Gastroesophageal sphincter (tissue), 4 donors: Measurements from ENCODE around the gene DSCAML1. TPM values are rescaled to one million over a fixed set of nuclear protein-coding genes. Genes with fewer than 3 reads are reported as not detected.

Experiments used
- ATAC-seq: fragments of 150-250 bp; one replicate; pipeline ENCODE4 v1.9.1; 2016; ENCODE audit warnings: mild to moderate bottlenecking, moderate library complexity
- H3K27ac ChIP-seq, 4 donors: fragments of 200-600 bp; sonication (generic) in 3 of 4; 1 replicate in 3 of 4; 2 replicates in 1 of 4; pipeline ENCODE4 v1.5.1; 2016 to 2019
- H3K27me3 ChIP-seq: fragments of 200-600 bp; sonication (generic); one replicate; pipeline ENCODE4 v1.5.1; 2019
- H3K36me3 ChIP-seq, 2 donors: fragments of 200-600 bp; sonication (generic); one replicate each; pipeline ENCODE4 v1.5.1; 2019; ENCODE audit warnings: control low read depth in 1 of 2
- H3K4me1 ChIP-seq, 3 donors: fragments of 200-600 bp; sonication (generic); 1 replicate in 2 of 3; 2 replicates in 1 of 3; pipeline ENCODE4 v1.5.1; 2016 to 2019; ENCODE audit warnings: control low read depth in 2 of 3
- H3K4me3 ChIP-seq, 2 donors: fragments of 200-600 bp; sonication (generic); one replicate each; pipeline ENCODE4 v1.5.1; 2019; ENCODE audit warnings: mild to moderate bottlenecking in 1 of 2, moderate library complexity in 1 of 2
- H3K9me3 ChIP-seq, 3 donors: fragments of 200-600 bp; sonication (generic); one replicate each; pipeline ENCODE4 v1.5.1; 2017 to 2019; ENCODE audit warnings: control low read depth in 2 of 3
- EP300 ChIP-seq: sonication (generic); formaldehyde crosslinking; IDR thresholded peaks from one replicate; pipeline ENCODE4 v1.6.1; 2017; ENCODE audit warnings: antibody characterized with exemption, mild to moderate bottlenecking
- POLR2A ChIP-seq, 2 donors: fragments of 450-650 bp; IDR thresholded peaks; one replicate each; pipeline ENCODE4 v1.6.1; 2017; ENCODE audit warnings: antibody characterized with exemption in 2 of 2, mild to moderate bottlenecking in 2 of 2, moderate library complexity in 1 of 2
- POLR2AphosphoS5 ChIP-seq: sonication (generic); formaldehyde crosslinking; IDR thresholded peaks from one replicate; pipeline ENCODE4 v1.6.1; 2017; ENCODE audit warnings: antibody characterized with exemption
- WGBS, 2 donors: methylation state at CpG; one replicate each; pipeline ENCODE4 v1.1.5; 2018; ENCODE audit warnings: low coverage in 1 of 2; 5-methylcytosine and 5-hydroxymethylcytosine counted together
- total RNA-seq, 4 donors: library from RNA; depleted of rRNA; stranded (reverse); fragments of >200 nt; gene quantifications; one replicate each; pipeline ENCODE4 v1.1.0, GENCODE V29; 2016
- TF ChIP-seq, protein P1 (sequence below), 4 experiments: fragments of 200-600 bp in 2 of 4; fragments of 450-650 bp in 2 of 4; sonication (generic) in 1 of 4; IDR thresholded peaks; one replicate each; pipeline ENCODE4 v1.5.1; 2017 to 2019; ENCODE audit warnings: antibody characterized with exemption in 4 of 4, mild to moderate bottlenecking in 2 of 4, moderate library complexity in 2 of 4

Gene DSCAML1
- total RNA-seq, 4 donors from 2014 or later = 0.35 to 2.5 (median 0.73) TPM

DNA sequence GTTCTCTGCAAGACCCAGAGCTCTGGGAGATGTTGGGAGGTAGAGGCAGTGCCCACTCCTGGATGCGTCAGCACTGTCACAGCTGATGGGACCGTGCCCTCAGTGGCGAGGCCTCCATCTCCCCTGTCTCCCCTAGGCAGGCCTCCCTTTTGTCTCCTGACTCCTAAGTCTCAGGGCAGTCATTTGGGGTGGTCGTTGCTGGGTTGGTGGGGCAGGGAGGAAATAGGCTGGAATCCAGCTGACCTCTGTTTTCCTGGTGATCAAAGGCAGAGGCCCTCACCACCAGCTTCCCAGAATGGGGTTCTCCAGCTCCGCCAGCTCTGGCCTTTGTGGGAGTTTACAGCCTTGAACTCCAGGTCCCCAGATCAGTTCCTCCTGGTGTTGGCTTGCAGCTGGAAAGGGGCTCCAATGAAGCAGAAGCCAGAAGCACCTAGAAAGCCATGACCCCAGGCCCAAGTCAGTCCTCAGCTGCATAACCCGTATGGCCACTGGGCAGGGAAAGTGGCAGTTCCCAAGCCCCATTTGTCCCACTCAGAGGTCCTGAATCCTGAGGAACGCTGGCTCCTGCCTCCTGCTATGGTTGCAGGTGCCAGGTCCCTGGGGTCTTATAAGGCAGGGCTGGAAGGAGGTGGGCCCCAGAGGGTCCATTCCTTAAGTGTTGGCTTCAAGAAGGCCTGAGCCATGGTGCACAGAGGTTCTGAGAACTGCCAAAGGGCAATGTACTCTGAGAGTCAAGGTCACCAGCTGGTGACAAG is 34.8 kb upstream of the DSCAML1 start:
- Histone ChIP-seq H3K4me1 (peaks cover 0 to 44% (median 8%) of the 10 kb centered on the region in 3 donors), H3K4me3 (no peak overlapping the region), H3K27ac (no peak overlapping the region), H3K9me3 (no peaks in the 10 kb centered on the region), H3K27me3 (peaks cover 54% of the 10 kb centered on the region), H3K36me3 (peaks cover 0 to 14% of the 10 kb centered on the region in 2 donors)
- WGBS, 2 donors = 40% methylated on average over 1 of the region's 7 CpGs; no CpG with 5 or more reads in 1 of the 2 donors
- TF ChIP-seq, protein P1, sequence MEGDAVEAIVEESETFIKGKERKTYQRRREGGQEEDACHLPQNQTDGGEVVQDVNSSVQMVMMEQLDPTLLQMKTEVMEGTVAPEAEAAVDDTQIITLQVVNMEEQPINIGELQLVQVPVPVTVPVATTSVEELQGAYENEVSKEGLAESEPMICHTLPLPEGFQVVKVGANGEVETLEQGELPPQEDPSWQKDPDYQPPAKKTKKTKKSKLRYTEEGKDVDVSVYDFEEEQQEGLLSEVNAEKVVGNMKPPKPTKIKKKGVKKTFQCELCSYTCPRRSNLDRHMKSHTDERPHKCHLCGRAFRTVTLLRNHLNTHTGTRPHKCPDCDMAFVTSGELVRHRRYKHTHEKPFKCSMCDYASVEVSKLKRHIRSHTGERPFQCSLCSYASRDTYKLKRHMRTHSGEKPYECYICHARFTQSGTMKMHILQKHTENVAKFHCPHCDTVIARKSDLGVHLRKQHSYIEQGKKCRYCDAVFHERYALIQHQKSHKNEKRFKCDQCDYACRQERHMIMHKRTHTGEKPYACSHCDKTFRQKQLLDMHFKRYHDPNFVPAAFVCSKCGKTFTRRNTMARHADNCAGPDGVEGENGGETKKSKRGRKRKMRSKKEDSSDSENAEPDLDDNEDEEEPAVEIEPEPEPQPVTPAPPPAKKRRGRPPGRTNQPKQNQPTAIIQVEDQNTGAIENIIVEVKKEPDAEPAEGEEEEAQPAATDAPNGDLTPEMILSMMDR (IDR thresholded peaks at IDR 0.05) = no peak
- TF ChIP-seq POLR2A (IDR thresholded peaks at IDR 0.05) = no peak
- ATAC-seq = no peak

DNA sequence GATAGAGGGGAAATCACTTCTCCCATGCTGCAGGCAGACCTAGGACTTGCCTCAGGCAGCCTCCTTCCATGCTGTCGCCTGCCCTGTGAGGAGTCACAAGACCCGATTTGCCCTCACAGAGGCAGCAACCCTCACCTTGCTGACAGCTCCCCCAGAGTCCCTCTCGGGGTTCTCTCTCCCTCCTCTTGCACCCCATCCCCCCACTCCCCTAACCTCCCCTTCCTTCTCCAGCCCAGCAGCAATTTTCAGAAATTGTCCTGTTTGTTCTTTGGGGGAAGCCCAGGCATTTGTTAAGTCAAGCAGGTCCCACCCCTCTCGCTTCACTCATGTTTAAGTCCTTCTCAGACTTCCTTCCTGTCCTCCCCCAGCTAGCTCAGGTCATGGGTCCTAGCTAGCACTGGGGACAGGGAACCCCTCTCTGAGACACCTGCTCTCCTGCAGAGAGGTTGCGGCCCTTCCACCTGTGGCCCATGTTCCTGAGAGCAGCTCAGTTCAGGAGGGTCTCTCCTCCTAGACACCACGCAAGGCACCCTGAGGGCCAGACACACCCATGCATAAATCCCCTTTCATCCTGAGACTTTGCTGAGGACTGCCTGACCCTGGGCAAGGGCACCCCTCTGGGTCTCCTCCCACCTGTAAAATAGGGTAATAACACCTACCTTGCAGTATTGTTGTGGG is 33.8 kb upstream of the DSCAML1 start:
- ATAC-seq = no peak
- TF ChIP-seq POLR2AphosphoS5 (no peak), EP300 (no peak), POLR2A (IDR thresholded peaks at IDR 0.05) (no peak)
- TF ChIP-seq, protein P1 (IDR thresholded peaks at IDR 0.05) = no peak

DNA sequence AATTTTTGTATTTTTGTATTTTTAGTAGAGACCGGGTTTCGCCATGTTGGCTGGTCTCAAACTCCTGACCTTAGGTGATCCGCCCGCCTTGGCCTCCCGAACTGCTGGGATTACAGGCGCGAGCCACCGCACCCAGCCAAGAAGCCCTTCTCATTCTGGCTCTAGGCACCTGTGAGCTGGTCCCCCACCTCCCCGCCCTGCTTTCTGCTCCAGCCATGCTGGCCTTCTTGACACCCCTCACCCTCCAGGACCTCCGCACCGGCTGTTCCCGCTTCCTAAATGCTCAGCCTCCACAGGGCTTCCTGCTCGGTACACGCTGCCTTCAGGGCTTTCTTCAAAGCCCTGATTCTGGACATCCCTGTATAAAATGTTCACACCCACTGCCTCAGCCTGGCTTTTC is 33.1 kb upstream of the DSCAML1 start:
- no peaks in the 10 kb centered on the region for H3K9me3 ChIP-seq
- 57 to 82% methylated on average over 6 to 7 of the region's 14 CpGs for WGBS, 2 donors
- peaks cover 0 to 54% (median 8%) of the 10 kb centered on the region in 3 donors for H3K4me1 ChIP-seq
- peaks cover 68% of the 10 kb centered on the region for H3K27me3 ChIP-seq
- TF ChIP-seq POLR2A (IDR thresholded peaks at IDR 0.05) = no peak
- TF ChIP-seq, protein P1 (IDR thresholded peaks at IDR 0.05) = no peak
- TF ChIP-seq POLR2AphosphoS5 = no peak
- TF ChIP-seq EP300 = no peak
- peak overlapping the region in 1 of 4 donors; percentile 72 for H3K27ac ChIP-seq
- H3K36me3 ChIP-seq = peaks cover 0 to 2% of the 10 kb centered on the region in 2 donors
- ATAC-seq = no peak
- H3K4me3 ChIP-seq = no peak overlapping the region

More for the DNA sequence above, 33.8 kb upstream of the DSCAML1 start:
- Histone ChIP-seq H3K4me1 (peaks cover 0 to 47% (median 8%) of the 10 kb centered on the region in 3 donors), H3K36me3 (peaks cover 0 to 8% of the 10 kb centered on the region in 2 donors), H3K27me3 (peaks cover 60% of the 10 kb centered on the region), H3K9me3 (no peaks in the 10 kb centered on the region), H3K27ac (no peak overlapping the region), H3K4me3 (no peak overlapping the region)
- WGBS, 2 donors = 40% methylated on average over 4 of the region's 6 CpGs; no CpG with 5 or more reads in 1 of the 2 donors

DNA sequence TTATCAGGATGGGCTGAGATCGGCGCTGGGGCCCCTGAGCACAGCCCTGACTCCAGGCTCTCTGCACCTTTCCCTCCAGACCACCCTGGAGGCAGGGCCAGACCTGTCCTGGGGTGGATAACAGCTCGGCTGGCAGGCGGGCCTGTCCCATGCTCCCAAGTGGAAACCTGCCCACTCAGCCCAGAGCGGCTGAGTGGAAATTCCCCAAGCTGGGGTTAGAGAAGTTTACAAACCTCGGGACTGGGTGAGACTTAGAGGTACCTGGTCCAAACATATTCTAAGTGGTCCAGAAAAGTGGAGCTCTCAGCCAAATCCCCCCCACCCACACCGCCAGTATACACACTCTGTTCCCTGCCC is 32.3 kb upstream of the DSCAML1 start:
- no peak for ATAC-seq
- Histone ChIP-seq H3K4me3 (no peak overlapping the region), H3K27me3 (peaks cover 69% of the 10 kb centered on the region), H3K4me1 (peaks cover 0 to 61% (median 11%) of the 10 kb centered on the region in 3 donors), H3K36me3 (no peaks in the 10 kb centered on the region), H3K9me3 (no peaks in the 10 kb centered on the region), H3K27ac (peak overlapping the region in 3 of 4 donors; percentile 63 to 72 (median 64))
- TF ChIP-seq, protein P1 (IDR thresholded peaks at IDR 0.05) = no peak
- TF ChIP-seq POLR2A (IDR thresholded peaks at IDR 0.05) (no peak), POLR2AphosphoS5 (no peak), EP300 (no peak)
- no CpG with 5 or more reads among the region's 7 CpGs for WGBS, 2 donors
